ENCODE results near the gene HMGB3.

Gene HMGB3
- long read RNA-seq, transcript HMGB3-201 (5 exons, 3,560 nt): major isoform, 93 of 134 reads
- long read RNA-seq, partial matches to known transcripts: 30 of 134 reads
- long read RNA-seq, other reads (novel, unspliced or antisense): 9 of 134 reads

- peak; percentile 77 to 92 for DNase-seq (ENCODE audit: low read depth in 1 of 2, low spot score in 1 of 2)
- H3K27me3 ChIP-seq (ENCODE audit: insufficient read depth, poor library complexity, severe bottlenecking): no peaks in the 10 kb centered on the region
- peak within 1 kb of the TSS; percentile 49 for H3K4me3 ChIP-seq (replicated peaks; ENCODE audit: insufficient read depth, low read length)
- TF ChIP-seq CTCF (IDR thresholded peaks at IDR 0.05; ENCODE audit: insufficient read depth, low read length) (no peak), REST (IDR thresholded peaks at IDR 0.05; ENCODE audit: insufficient replicate concordance, low read depth) (peak; percentile 34)
- H3K27ac ChIP-seq (replicated peaks): peak within 1 kb of the TSS; percentile 86
Observed at GRCh38 chrX:150982788-150983520, at the start of gene HMGB3. Gene HMGB3, plus strand, starts transcription at chrX:150983335. Its CDS starts 2,265 bp downstream, at chrX:150985600.

- H3K4me3 ChIP-seq (replicated peaks; ENCODE audit: insufficient read depth, low read length): no peak overlapping the region
- H3K27ac ChIP-seq (replicated peaks): no peak overlapping the region
- DNase-seq (ENCODE audit: low read depth in 1 of 2, low spot score in 1 of 2): no peak
- no peaks in the 10 kb centered on the region for H3K27me3 ChIP-seq (ENCODE audit: insufficient read depth, poor library complexity, severe bottlenecking)
- TF ChIP-seq CTCF (IDR thresholded peaks at IDR 0.05; ENCODE audit: insufficient read depth, low read length) (no peak), REST (IDR thresholded peaks at IDR 0.05; ENCODE audit: insufficient replicate concordance, low read depth) (no peak), POLR2AphosphoS5 (IDR thresholded peaks at IDR 0.05; ENCODE audit: low read depth) (no peak), GABPA (IDR thresholded peaks at IDR 0.05; ENCODE audit: low read depth) (no peak), SPI1 (IDR thresholded peaks at IDR 0.05; ENCODE audit: borderline replicate concordance, low read depth) (no peak)
Observed at GRCh38 chrX:150933945-150934350, 49.2 kb upstream of the HMGB3 start.

DNA sequence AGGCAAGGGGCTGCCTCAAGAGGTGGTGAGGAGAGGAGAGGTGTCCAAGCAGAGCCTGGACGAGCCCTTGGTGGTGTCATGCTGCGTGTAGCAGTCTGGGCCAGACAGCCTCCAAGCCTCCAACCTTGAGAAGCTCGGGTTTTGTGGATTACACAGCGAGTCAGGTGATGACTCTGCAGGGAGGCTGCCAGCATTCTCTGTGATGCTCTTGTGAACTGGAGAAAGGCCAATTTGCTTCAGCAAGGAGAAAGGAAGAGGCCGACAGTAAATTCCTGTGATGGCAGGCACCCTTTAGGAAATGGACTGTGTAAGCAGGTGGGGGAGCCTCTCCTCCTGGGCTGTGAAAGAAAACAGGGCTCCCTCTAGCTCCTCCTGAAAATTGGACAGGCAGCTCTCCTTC, 48.7 kb upstream of the HMGB3 start:
- Histone ChIP-seq H3K27ac (replicated peaks) (no peak overlapping the region), H3K27me3 (ENCODE audit: insufficient read depth, poor library complexity, severe bottlenecking) (no peaks in the 10 kb centered on the region), H3K4me3 (replicated peaks; ENCODE audit: insufficient read depth, low read length) (no peak overlapping the region)
- TF ChIP-seq GABPA (IDR thresholded peaks at IDR 0.05; ENCODE audit: low read depth) (no peak), SPI1 (IDR thresholded peaks at IDR 0.05; ENCODE audit: borderline replicate concordance, low read depth) (no peak), REST (IDR thresholded peaks at IDR 0.05; ENCODE audit: insufficient replicate concordance, low read depth) (no peak), POLR2AphosphoS5 (IDR thresholded peaks at IDR 0.05; ENCODE audit: low read depth) (no peak), CTCF (IDR thresholded peaks at IDR 0.05; ENCODE audit: insufficient read depth, low read length) (no peak)
- no peak for DNase-seq (ENCODE audit: low read depth in 1 of 2, low spot score in 1 of 2)

Measured in HL-60 (cell line).